Large intestine (tissue), 3 donors: ENCODE measurements around the gene AFDN. TPM values are rescaled to one million over a fixed set of nuclear protein-coding genes. Genes with fewer than 3 reads are reported as not detected.
A peak's percentile ranks its signal among the peaks of the same experiment; 100 is the strongest.
"Not testable (repeated sequence)": the region's sequence is repeated elsewhere in the genome, so short reads cannot be mapped to it uniquely, and the experiment has no call there.

ENCODE experiments used
- DNase-seq, 2 donors: peaks; one replicate each; pipeline versions ENCODE4 v3.0.0 to v3.0.0-alpha.2; 2013
- H3K27ac ChIP-seq: one replicate; pipeline ENCODE4 v1.5.1; 2013; ENCODE audit warnings: low read length
- H3K27me3 ChIP-seq: 2 replicates; pipeline ENCODE4 v1.6.1; 2013; ENCODE audit warnings: low read length; ENCODE audit not compliant: control insufficient read depth, insufficient read depth
- H3K36me3 ChIP-seq: 2 replicates; pipeline ENCODE4 v1.6.1; 2013; ENCODE audit warnings: low read length; ENCODE audit not compliant: control insufficient read depth, insufficient read depth
- H3K4me1 ChIP-seq: one replicate; pipeline ENCODE4 v1.6.1; 2013; ENCODE audit warnings: low read length; ENCODE audit not compliant: control insufficient read depth, insufficient read depth
- H3K4me3 ChIP-seq: one replicate; pipeline ENCODE4 v1.5.1; 2013; ENCODE audit warnings: low read length
- H3K9me3 ChIP-seq: one replicate; pipeline ENCODE4 v1.6.1; 2013; ENCODE audit warnings: mild to moderate bottlenecking, low read depth, low read length, moderate library complexity; ENCODE audit not compliant: control insufficient read depth
- WGBS: methylation state at CpG from one replicate; pipeline ENCODE4 v1.1.5; 2013; ENCODE audit warnings: low lambda C conversion rate; ENCODE audit not compliant: insufficient coverage; 5-methylcytosine and 5-hydroxymethylcytosine counted together
- polyA plus RNA-seq: library from polyadenylated mRNA; unstranded; fragments of 120-200 nt; gene quantifications from one replicate; pipeline ENCODE4 v1.2.1, GENCODE V29; 2013

AFDN gene
- polyA plus RNA-seq, 1 donor = 194 TPM

DNA sequence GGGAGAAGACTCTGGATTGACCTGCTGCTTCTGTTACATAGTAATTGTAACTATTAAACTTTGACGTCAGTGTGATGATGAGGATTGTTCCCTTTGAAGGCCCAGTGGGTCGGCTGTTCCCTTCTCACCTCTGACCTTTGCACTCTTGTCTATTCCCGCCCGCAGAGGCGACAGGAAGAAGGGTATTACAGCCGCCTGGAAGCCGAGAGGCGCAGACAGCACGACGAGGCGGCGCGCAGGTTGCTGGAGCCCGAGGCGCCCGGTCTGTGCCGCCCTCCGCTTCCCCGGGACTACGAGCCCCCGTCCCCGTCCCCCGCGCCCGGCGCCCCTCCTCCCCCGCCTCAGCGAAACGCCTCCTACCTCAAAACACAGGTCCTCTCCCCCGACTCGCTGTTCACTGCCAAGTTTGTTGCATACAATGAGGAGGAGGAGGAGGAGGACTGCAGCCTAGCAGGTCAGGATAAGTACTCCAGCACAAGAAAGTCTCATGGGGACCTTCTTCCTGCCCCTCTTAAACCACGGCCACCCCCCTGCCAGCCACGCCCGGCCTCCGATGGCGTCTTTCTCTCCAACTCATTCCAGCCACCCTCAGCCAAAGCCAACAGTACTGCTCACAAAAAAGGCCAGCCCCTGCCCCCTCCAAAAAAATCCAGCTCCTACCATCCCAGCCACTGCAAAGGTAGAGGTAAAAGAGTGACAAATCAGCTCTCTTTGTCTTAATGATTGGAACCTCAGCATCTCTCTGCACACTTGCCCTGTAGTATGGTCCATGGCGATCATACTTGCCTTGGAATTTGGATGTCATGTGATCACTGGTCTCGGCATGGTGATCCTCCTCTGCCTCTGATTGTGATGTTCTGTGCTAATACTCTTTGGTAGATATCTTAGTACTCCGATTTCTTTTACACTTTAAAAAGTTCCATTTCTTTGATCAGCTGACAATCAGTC, 139.2 kb downstream of the AFDN start:
- Histone ChIP-seq H3K4me1 (peaks cover 39% of the 10 kb centered on the region), H3K27ac (peak overlapping the region; percentile 58), H3K4me3 (no peak overlapping the region), H3K36me3 (peaks cover 50% of the 10 kb centered on the region), H3K9me3 (no peaks in the 10 kb centered on the region), H3K27me3 (no peaks in the 10 kb centered on the region)
- no CpG with 5 or more reads among the region's 39 CpGs for WGBS
- peak in 1 of 2 donors; percentile 60 for DNase-seq

DNA sequence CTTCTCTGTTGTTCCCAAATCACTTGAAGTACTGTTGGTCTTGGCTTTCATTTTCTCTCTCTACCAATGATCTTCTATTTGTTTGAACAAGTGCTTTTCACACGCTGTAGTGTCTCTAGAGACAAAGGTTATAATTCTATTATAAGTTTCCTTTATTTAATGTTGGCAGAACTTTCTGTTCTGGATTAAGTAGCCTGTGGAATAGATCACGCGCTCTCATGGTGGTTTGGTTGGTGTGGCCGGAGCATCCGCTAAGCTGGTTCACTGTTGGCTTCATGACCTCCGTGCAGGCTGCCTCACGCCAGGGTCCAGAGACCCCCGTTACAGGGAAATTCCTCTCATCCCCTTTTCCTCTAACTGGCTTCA, 139.8 kb downstream of the AFDN start:
- no peaks in the 10 kb centered on the region for H3K9me3 ChIP-seq
- H3K27me3 ChIP-seq = no peaks in the 10 kb centered on the region
- peaks cover 53% of the 10 kb centered on the region for H3K36me3 ChIP-seq
- H3K4me1 ChIP-seq = peaks cover 33% of the 10 kb centered on the region
- H3K27ac ChIP-seq = no peak overlapping the region
- no peak for DNase-seq
- no peak overlapping the region for H3K4me3 ChIP-seq
- WGBS = no CpG with 5 or more reads among the region's 8 CpGs

DNA sequence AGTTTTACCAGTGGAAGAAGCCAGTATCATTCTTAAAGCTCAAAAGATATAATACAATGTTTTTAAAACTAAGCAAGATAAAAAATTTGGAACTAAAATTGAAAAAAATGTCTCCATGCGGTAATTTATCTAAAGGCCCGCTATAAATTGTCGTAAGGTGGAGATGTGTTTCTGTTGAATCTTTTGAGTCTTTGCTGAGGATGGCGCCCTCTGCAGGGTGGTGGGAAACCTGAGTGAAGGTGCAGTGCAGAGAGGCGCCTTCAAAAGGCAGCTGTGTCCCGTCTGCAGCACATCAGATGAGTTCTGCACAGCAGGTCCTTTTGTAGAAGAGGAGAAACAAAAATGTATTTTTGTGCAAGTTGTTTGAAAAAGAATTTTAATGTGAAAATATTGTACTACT, 141.4 kb downstream of the AFDN start:
- 57% methylated on average over 3 of the region's 6 CpGs for WGBS
- peaks cover 49% of the 10 kb centered on the region for H3K36me3 ChIP-seq

DNA sequence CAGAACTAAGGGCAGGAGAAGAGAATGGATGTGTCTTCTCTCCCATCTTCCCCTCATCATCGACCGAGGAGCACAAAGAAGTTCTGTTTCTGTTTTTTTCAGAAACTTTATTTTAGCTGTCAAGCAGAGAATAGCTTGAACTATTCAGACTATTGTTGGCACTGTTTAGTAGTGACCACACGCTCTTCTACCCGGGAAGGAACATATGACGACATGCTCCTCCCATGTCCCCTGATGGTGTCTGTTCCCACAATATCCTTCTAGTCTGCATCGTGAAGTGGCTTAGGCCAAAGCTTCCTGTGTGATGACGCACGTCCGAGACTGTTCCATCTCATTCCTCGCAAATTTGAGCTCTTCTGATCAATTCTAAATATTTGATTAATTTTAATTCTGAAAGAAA, 143.5 kb downstream of the AFDN start:
- no peaks in the 10 kb centered on the region for H3K9me3 ChIP-seq
- DNase-seq = no peak
- H3K4me3 ChIP-seq = no peak overlapping the region
- peaks cover 15% of the 10 kb centered on the region for H3K4me1 ChIP-seq
- H3K27me3 ChIP-seq = no peaks in the 10 kb centered on the region
- WGBS = 94% methylated on average over 2 of the region's 10 CpGs
- no peak overlapping the region for H3K27ac ChIP-seq
- H3K36me3 ChIP-seq = peaks cover 48% of the 10 kb centered on the region

More for the DNA sequence above, 141.4 kb downstream of the AFDN start:
- Histone ChIP-seq H3K27me3 (no peaks in the 10 kb centered on the region), H3K4me3 (no peak overlapping the region), H3K9me3 (no peaks in the 10 kb centered on the region), H3K27ac (no peak overlapping the region), H3K4me1 (peaks cover 29% of the 10 kb centered on the region)
- DNase-seq = no peak

DNA sequence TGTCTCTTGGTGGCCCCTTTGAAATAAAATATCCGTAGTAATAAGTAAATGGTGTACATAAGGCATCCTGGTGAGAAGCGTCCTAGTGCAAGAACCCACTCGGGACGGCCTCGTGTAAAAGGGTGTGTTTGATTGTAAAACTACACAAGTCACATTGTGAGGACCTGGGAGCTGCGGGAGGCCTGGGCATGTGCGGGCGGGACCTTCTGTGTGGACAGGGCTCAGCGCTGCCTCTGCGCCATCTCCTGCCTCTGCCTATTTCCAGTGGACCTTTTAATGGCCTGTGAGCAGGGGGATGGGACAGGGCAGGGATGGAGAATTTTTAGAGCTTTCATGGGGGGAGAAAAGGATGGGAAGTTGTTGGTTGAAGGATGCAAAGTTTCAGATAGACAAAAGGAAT, 145.5 kb downstream of the AFDN start:
- no CpG with 5 or more reads among the region's 10 CpGs for WGBS
- peaks cover 5% of the 10 kb centered on the region for H3K9me3 ChIP-seq
- no peaks in the 10 kb centered on the region for H3K4me1 ChIP-seq
- no peak overlapping the region for H3K27ac ChIP-seq
- H3K36me3 ChIP-seq = peaks cover 31% of the 10 kb centered on the region
- no peak for DNase-seq
- H3K4me3 ChIP-seq = no peak overlapping the region
- H3K27me3 ChIP-seq = no peaks in the 10 kb centered on the region

DNA sequence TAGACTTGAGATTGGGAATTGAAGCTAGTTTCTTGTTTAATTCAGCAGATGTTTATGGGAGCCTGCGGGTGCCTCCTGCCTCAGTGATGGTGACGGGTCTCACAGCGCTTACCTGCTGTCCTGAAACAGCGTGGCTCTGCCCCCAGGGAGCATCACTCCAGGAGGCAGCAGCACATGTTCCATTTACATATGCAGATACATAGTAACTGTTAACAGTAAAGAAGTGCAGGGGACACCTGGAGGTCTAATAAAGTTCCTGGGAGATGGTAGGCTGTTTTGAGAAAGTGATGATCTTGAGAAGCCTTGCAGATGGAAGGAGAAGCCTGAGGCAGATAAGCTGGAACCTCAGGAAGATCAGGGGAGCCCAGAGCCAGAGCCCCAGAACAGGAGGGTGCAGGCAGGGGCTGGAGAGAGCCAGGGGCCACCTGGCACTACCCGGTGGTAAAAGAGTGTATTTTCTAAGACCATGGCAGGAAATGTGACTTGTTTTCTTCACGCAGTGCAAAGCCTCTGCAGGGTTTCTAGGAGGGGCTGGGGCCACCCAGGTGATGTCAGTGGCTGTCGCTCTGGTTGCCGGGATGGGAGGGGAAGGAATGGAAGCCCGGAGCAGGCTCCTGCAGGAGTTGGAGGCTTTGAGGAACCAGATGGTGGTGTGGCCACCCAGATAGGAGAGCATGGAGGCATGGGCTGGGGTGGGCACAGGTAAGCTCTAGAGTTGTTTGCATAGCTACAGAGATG, 146.6 kb downstream of the AFDN start:
- Histone ChIP-seq H3K36me3 (peaks cover 24% of the 10 kb centered on the region), H3K4me3 (no peak overlapping the region), H3K27ac (no peak overlapping the region), H3K27me3 (no peaks in the 10 kb centered on the region), H3K9me3 (peaks cover 5% of the 10 kb centered on the region), H3K4me1 (no peaks in the 10 kb centered on the region)
- no peak for DNase-seq
- WGBS = no CpG with 5 or more reads among the region's 9 CpGs

DNA sequence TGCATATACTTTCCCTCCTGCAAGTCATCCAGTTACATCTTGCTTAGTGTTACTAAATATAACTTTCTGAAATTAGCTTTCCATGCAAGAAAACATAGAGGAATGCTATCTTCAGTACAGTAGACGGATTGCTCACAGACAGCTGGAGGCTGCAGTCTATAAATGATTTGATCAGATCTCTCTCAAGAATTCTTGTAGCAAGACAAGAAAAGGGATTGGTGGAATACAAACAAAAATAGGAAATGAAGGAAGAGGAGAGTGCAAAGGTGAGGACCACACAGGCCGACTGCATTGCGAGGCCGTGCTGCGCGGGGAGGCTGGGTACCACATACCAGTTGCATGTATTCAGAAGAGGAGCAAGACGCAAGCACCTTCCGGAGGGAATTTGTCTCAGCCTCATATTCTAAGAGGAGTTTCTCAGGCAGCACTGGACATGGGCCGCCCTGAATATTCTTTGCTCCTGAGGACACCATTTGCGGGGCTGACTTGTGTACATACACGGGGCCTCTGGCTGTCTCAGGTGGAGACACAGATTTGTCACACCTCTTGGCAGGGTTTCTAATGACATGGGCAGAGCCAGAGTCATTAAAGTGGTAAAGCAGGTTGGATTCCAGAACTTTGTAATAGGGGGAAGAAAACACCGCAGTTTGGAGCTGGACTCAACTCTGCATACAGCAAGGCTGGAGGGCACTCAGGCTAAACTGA, 148.1 kb downstream of the AFDN start:
- Histone ChIP-seq H3K9me3 (peaks cover 5% of the 10 kb centered on the region), H3K4me1 (no peaks in the 10 kb centered on the region), H3K27me3 (no peaks in the 10 kb centered on the region), H3K4me3 (no peak overlapping the region), H3K36me3 (peaks cover 15% of the 10 kb centered on the region), H3K27ac (no peak overlapping the region)
- DNase-seq = no peak
- WGBS = 74% methylated on average over 5 of the region's 12 CpGs

DNA sequence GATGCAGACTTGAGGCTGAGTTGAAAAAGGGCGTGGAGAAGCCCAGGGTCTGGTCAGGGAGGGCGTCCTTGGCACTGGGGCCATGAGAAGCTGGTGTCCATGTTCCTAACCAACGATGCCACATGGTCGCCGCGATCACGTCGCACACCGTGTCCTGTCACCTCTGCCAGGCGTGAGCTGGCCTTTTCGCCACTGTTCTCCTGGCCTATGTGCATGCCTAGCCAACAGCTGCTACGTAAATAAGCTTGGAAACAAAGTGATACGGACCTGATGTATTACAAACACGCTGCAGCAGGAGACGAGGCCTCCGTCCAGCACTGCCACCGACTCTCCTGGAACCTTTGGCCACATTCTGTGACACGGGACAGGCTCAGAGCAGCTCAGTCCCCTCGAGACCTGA, 148.7 kb downstream of the AFDN start:
- peaks cover 10% of the 10 kb centered on the region for H3K36me3 ChIP-seq
- no peak overlapping the region for H3K27ac ChIP-seq
- no peaks in the 10 kb centered on the region for H3K27me3 ChIP-seq
- H3K4me1 ChIP-seq = no peaks in the 10 kb centered on the region
- DNase-seq = no peak
- H3K4me3 ChIP-seq = no peak overlapping the region
- WGBS = no CpG with 5 or more reads among the region's 19 CpGs
- peaks cover 5% of the 10 kb centered on the region for H3K9me3 ChIP-seq

DNA sequence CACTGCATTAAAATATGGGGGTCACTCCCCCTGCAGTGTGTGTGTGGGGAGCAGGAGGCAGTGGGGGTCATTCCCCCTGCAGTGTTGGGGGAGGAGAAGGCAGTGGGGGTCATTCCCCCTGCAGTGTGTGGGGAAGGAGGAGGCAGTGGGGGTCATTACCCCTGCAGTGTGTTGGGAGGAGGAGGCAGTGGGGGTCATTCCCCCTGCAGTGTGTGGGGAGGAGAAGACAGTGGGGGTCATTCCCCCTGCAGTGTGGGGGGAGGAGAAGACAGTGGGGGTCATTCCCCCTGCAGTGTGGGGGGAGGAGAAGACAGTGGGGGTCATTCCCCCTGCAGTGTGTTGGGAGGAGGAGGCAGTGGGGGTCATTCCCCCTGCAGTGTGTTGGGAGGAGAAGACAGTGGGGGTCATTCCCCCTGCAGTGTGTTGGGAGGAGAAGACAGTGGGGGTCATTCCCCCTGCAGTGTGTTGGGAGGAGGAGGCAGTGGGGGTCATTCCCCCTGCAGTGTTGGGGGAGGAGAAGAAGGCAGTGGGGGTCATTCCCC, 149.5 kb downstream of the AFDN start:
- not testable (repeated sequence) for H3K27me3 ChIP-seq, H3K4me3 ChIP-seq, H3K27ac ChIP-seq, H3K4me1 ChIP-seq, H3K9me3 ChIP-seq, DNase-seq
- H3K36me3 ChIP-seq = peaks cover 10% of the 10 kb centered on the region

DNA sequence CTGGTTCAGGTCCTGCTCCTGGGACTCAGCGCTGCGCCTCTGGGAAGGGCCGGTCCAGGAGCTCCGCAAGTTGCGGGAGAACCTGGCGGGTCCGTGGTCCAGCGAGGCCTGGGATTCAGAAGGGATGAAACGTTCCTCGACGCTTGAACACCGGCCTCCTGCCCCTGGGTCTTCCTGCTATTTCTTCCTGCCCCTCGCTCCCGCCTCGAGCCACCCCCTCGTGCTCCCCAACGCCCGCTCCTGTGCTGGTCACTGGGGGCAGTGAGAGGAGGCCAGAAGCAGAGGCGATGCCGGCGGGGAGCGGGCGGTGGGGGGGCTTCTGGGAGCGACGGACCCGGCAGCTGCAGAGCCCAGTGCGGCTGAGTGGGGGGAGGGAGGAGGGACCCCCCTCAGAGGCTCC, 150.0 kb downstream of the AFDN start:
- Histone ChIP-seq H3K4me3 (no peak overlapping the region), H3K27ac (no peak overlapping the region), H3K36me3 (peaks cover 6% of the 10 kb centered on the region), H3K27me3 (no peaks in the 10 kb centered on the region), H3K9me3 (peaks cover 5% of the 10 kb centered on the region), H3K4me1 (no peaks in the 10 kb centered on the region)
- no CpG with 5 or more reads among the region's 27 CpGs for WGBS
- no peak for DNase-seq
